ENCODE results near the gene STMN3.

The STMN3 gene

GRCh38 chr20:63664861-63665594, 11.8 kb upstream of the STMN3 start:
- in situ Hi-C loops (cut with MboI; ENCODE audit: low sequenced_read_pairs, unreplicated experiment): no loop called here
- no peak for DNase-seq (ENCODE audit: low spot score)
- no peak for TF ChIP-seq CTCF (IDR thresholded peaks at IDR 0.05; ENCODE audit: borderline replicate concordance, control extremely low read depth, extremely low read depth, insufficient read depth, missing control alignments)

DNA sequence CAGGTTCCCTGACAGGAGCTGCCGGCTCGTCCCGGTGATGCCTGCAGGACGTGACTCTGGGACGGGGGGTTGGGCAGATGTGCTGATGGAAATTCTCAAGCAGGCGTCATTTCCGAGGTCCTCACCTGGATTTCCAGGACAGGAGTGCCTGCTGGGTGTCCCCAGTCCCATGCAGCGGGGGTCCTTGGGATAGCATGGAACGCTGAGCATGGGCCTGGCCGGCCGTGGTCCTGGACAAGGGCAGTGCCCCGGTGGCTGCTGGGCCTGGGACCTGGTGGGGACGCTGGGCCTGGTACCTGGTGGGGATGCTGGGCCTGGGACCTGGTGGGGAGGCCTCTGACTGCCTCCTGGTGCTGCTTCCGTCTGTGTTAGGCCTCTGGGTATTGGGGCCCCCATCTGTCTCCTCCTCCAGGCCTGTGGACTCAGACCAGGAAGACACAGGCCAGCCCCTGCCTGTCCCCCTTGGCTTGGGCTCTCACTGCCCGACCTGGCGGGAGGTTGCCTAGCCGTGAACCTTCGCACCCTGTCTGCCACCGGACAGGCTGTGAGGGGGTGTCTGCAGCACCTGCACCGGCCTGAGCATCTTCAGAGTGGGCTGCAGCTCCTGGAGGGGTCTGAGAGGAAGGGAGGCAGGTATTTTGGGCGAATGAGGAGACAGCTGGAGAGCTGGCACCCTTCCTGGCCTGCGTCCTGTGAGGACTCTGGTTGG, 11.1 kb upstream of the STMN3 start:
- DNase-seq (ENCODE audit: low spot score): no peak
- no peak for TF ChIP-seq CTCF (IDR thresholded peaks at IDR 0.05; ENCODE audit: borderline replicate concordance, control extremely low read depth, extremely low read depth, insufficient read depth, missing control alignments)
- in situ Hi-C loops (cut with MboI; ENCODE audit: low sequenced_read_pairs, unreplicated experiment): no loop called here

GRCh38 chr20:63663332-63664066, 10.3 kb upstream of the STMN3 start:
- no peak for DNase-seq (ENCODE audit: low spot score)
- TF ChIP-seq CTCF (IDR thresholded peaks at IDR 0.05; ENCODE audit: borderline replicate concordance, control extremely low read depth, extremely low read depth, insufficient read depth, missing control alignments): no peak
- in situ Hi-C loops (cut with MboI; ENCODE audit: low sequenced_read_pairs, unreplicated experiment): no loop called here

- DNase-seq (ENCODE audit: low spot score): no peak
- no peak for TF ChIP-seq CTCF (IDR thresholded peaks at IDR 0.05; ENCODE audit: borderline replicate concordance, control extremely low read depth, extremely low read depth, insufficient read depth, missing control alignments)
- in situ Hi-C loops (cut with MboI; ENCODE audit: low sequenced_read_pairs, unreplicated experiment): no loop called here
These were observed 9.6 kb upstream of the STMN3 start for GRCh38 chr20:63662813-63663189.

GRCh38 chr20:63661959-63662812, 9.0 kb upstream of the STMN3 start:
- in situ Hi-C loops (cut with MboI; ENCODE audit: low sequenced_read_pairs, unreplicated experiment): no loop called here
- DNase-seq (ENCODE audit: low spot score): no peak
- no peak for TF ChIP-seq CTCF (IDR thresholded peaks at IDR 0.05; ENCODE audit: borderline replicate concordance, control extremely low read depth, extremely low read depth, insufficient read depth, missing control alignments)

DNA sequence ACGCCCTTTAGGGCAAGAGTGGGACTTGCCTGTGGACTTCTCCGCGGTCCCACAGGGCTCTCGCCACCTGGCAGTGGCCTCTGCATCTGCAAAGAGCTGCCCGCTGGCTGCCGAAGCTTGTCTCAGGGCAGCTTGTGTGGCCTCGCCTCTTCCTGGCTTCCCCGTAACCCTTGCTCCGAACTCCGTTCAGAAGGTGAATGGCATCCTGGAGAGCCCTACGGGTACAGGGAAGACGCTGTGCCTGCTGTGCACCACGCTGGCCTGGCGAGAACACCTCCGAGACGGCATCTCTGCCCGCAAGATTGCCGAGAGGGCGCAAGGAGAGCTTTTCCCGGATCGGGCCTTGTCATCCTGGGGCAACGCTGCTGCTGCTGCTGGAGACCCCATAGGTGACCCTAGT, 7.9 kb upstream of the STMN3 start:
- in situ Hi-C loops (cut with MboI; ENCODE audit: low sequenced_read_pairs, unreplicated experiment): no loop called here
- no peak for DNase-seq (ENCODE audit: low spot score)
- TF ChIP-seq CTCF (IDR thresholded peaks at IDR 0.05; ENCODE audit: borderline replicate concordance, control extremely low read depth, extremely low read depth, insufficient read depth, missing control alignments): no peak

Measured in GM13976 (cell line).